ENCODE measurements around the gene CLIC4.
"Not testable (repeated sequence)": the region's sequence is repeated elsewhere in the genome, so short reads cannot be mapped to it uniquely, and the experiment has no call there.

DNA sequence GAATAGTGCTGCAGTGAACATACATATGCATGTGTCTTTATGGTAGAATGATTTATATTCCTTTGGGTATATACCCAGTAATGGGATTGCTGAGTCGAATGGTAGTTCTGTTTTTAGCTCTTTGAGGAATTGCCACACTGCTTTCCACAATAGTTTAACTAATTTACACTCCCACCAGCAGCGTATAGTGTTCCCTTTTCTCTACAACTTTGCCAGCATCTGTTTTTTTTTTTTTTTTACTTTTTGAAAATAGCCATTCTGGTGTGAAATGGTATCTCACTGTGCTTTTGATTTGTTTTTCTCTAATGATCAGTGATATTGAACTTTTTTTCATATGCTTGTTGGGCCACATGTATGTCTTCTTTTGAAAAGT is 48.9 kb downstream of the CLIC4 start:
- TF ChIP-seq EZH2 (IDR thresholded peaks at IDR 0.05; ENCODE audit: low read depth) = not testable (repeated sequence)
- TF ChIP-seq, protein P1, sequence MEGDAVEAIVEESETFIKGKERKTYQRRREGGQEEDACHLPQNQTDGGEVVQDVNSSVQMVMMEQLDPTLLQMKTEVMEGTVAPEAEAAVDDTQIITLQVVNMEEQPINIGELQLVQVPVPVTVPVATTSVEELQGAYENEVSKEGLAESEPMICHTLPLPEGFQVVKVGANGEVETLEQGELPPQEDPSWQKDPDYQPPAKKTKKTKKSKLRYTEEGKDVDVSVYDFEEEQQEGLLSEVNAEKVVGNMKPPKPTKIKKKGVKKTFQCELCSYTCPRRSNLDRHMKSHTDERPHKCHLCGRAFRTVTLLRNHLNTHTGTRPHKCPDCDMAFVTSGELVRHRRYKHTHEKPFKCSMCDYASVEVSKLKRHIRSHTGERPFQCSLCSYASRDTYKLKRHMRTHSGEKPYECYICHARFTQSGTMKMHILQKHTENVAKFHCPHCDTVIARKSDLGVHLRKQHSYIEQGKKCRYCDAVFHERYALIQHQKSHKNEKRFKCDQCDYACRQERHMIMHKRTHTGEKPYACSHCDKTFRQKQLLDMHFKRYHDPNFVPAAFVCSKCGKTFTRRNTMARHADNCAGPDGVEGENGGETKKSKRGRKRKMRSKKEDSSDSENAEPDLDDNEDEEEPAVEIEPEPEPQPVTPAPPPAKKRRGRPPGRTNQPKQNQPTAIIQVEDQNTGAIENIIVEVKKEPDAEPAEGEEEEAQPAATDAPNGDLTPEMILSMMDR (conservative IDR thresholded peaks at IDR 0.05) = not testable (repeated sequence)
